Liver (tissue), 9 donors: ENCODE results near the gene SLC12A7. TPM values are rescaled to one million over a fixed set of nuclear protein-coding genes. Genes with fewer than 3 reads are reported as not detected.

ENCODE experiments used
- DNase-seq: peaks from one replicate; pipeline ENCODE4 v3.0.0-alpha.2; 2017; ENCODE audit warnings: low spot score
- H3K27ac ChIP-seq, 2 donors: one replicate each; pipeline ENCODE4 v1.7.0; 2013; ENCODE audit warnings: inconsistent platforms in 2 of 2, low read length in 2 of 2, control low read depth in 1 of 2, low read depth in 1 of 2, mild to moderate bottlenecking in 1 of 2
- H3K27me3 ChIP-seq, 4 donors: one replicate each; pipeline versions ENCODE4 v1.6.1 to v1.7.0; 2013; ENCODE audit warnings: low read length in 3 of 4, inconsistent platforms in 1 of 4, mild to moderate bottlenecking in 1 of 4, moderate library complexity in 1 of 4; ENCODE audit not compliant: control insufficient read depth in 4 of 4, insufficient read depth in 4 of 4
- H3K36me3 ChIP-seq, 4 donors: one replicate each; pipeline versions ENCODE4 v1.6.1 to v1.7.0; 2013; ENCODE audit warnings: low read length in 3 of 4, mild to moderate bottlenecking in 3 of 4, low read depth in 1 of 4, moderate library complexity in 1 of 4; ENCODE audit not compliant: control insufficient read depth in 4 of 4, insufficient read depth in 3 of 4
- H3K4me1 ChIP-seq, 4 donors: one replicate each; pipeline versions ENCODE4 v1.6.1 to v1.7.0; 2013; ENCODE audit warnings: low read length in 3 of 4, mild to moderate bottlenecking in 3 of 4, moderate library complexity in 1 of 4; ENCODE audit not compliant: control insufficient read depth in 4 of 4, insufficient read depth in 4 of 4
- H3K4me3 ChIP-seq, 3 donors: one replicate each; pipeline versions ENCODE4 v1.6.1 to v1.7.0; 2013; ENCODE audit warnings: low read length in 3 of 3, control low read depth in 1 of 3, low read depth in 1 of 3, mild to moderate bottlenecking in 1 of 3
- H3K9ac ChIP-seq, 2 donors: one replicate each; pipeline ENCODE4 v1.7.0; 2013; ENCODE audit warnings: low read length in 2 of 2, mild to moderate bottlenecking in 2 of 2, moderate library complexity in 2 of 2, control low read depth in 1 of 2, low read depth in 1 of 2
- H3K9me3 ChIP-seq, 4 donors: one replicate each; pipeline versions ENCODE4 v1.6.1 to v1.7.0; 2013; ENCODE audit warnings: low read length in 3 of 4; ENCODE audit not compliant: control insufficient read depth in 4 of 4
- EGR1 ChIP-seq, 2 donors: IDR thresholded peaks; 2 replicates each; pipeline ENCODE4 v1.6.1; 2016 to 2018; ENCODE audit warnings: antibody characterized with exemption in 2 of 2, low read depth in 2 of 2
- FOXA1 ChIP-seq: IDR thresholded peaks from 2 replicates; pipeline ENCODE4 v1.6.1; 2016; ENCODE audit warnings: antibody characterized with exemption
- FOXA2 ChIP-seq: IDR thresholded peaks from 2 replicates; pipeline ENCODE4 v1.6.1; 2016; ENCODE audit warnings: antibody characterized with exemption
- GABPA ChIP-seq, 2 donors: IDR thresholded peaks in 1 of 2; conservative IDR thresholded peaks in 1 of 2; 2 replicates each; pipeline ENCODE4 v1.6.1; 2016; ENCODE audit warnings: antibody characterized with exemption in 2 of 2, mild to moderate bottlenecking in 1 of 2, moderate library complexity in 1 of 2
- HNF4A ChIP-seq, 2 donors: conservative IDR thresholded peaks; 2 replicates each; pipeline ENCODE4 v1.6.1; 2016; ENCODE audit warnings: antibody characterized with exemption in 2 of 2, mild to moderate bottlenecking in 2 of 2
- HNF4G ChIP-seq: IDR thresholded peaks from 2 replicates; pipeline ENCODE4 v1.6.1; 2016; ENCODE audit warnings: antibody characterized with exemption
- JUND ChIP-seq, 2 donors: IDR thresholded peaks; 2 replicates each; pipeline ENCODE4 v1.6.1; 2016; ENCODE audit warnings: antibody characterized with exemption in 2 of 2
- NR2F2 ChIP-seq: IDR thresholded peaks from 2 replicates; pipeline ENCODE4 v1.6.1; 2016; ENCODE audit warnings: antibody characterized with exemption
- RAD21 ChIP-seq, 2 donors: IDR thresholded peaks; 2 replicates each; pipeline ENCODE4 v1.6.1; 2016; ENCODE audit warnings: antibody characterized with exemption in 2 of 2, mild to moderate bottlenecking in 2 of 2
- RXRA ChIP-seq, 2 donors: IDR thresholded peaks; 2 replicates each; pipeline ENCODE4 v1.6.1; 2017 to 2018; ENCODE audit warnings: antibody characterized with exemption in 2 of 2, mild to moderate bottlenecking in 1 of 2
- SP1 ChIP-seq: IDR thresholded peaks from 2 replicates; pipeline ENCODE4 v1.6.1; 2018; ENCODE audit warnings: antibody characterized with exemption, mild to moderate bottlenecking
- TAF1 ChIP-seq: conservative IDR thresholded peaks from 2 replicates; pipeline ENCODE4 v1.6.1; 2016; ENCODE audit warnings: antibody characterized with exemption, mild to moderate bottlenecking
- WGBS: extraction: QIAGEN DNeasy Blood & Tissue Kit; methylation state at CpG from one replicate; pipeline ENCODE4 v1.1.7; 2013; 5-methylcytosine and 5-hydroxymethylcytosine counted together
- polyA plus RNA-seq, 2 donors: library from polyadenylated mRNA; stranded (reverse) in 1 of 2; unstranded in 1 of 2; fragments of 200-250 nt in 1 of 2; fragments of >200 nt in 1 of 2; fragmentation: Nextera tagmentation in 1 of 2; extraction: Ambion mirVana in 1 of 2; gene quantifications; one replicate each; pipeline versions ENCODE4 v1.2.1 to v1.2.3, GENCODE V29; 2013 to 2015
- total RNA-seq, 2 donors: library from RNA; depleted of rRNA; stranded (reverse); fragments of >200 nt; gene quantifications; one replicate each; pipeline ENCODE4 v1.2.3, GENCODE V29; 2014
- TF ChIP-seq, protein P1 (sequence below): fragments of 150-350 bp; IDR thresholded peaks from 2 replicates; pipeline ENCODE4 v1.5.1; 2017; ENCODE audit warnings: improper control_type of control experiment, low read depth, low read length; ENCODE audit not compliant: missing input control
- TF ChIP-seq, protein P2 (sequence below): IDR thresholded peaks from 2 replicates; pipeline ENCODE4 v1.6.1; 2016; ENCODE audit warnings: antibody characterized with exemption
- TF ChIP-seq, protein P3 (sequence below): IDR thresholded peaks from 2 replicates; pipeline ENCODE4 v1.6.1; 2016; ENCODE audit warnings: antibody characterized with exemption
- donor health status: healthy.
- donor health status: healthy.
- donor health status: healthy.
- donor health status: healthy.
- donor health status: healthy.

Gene SLC12A7
- total and polyA plus RNA-seq, 4 donors = 12.3 to 64.2 (median 28.9) TPM

DNA sequence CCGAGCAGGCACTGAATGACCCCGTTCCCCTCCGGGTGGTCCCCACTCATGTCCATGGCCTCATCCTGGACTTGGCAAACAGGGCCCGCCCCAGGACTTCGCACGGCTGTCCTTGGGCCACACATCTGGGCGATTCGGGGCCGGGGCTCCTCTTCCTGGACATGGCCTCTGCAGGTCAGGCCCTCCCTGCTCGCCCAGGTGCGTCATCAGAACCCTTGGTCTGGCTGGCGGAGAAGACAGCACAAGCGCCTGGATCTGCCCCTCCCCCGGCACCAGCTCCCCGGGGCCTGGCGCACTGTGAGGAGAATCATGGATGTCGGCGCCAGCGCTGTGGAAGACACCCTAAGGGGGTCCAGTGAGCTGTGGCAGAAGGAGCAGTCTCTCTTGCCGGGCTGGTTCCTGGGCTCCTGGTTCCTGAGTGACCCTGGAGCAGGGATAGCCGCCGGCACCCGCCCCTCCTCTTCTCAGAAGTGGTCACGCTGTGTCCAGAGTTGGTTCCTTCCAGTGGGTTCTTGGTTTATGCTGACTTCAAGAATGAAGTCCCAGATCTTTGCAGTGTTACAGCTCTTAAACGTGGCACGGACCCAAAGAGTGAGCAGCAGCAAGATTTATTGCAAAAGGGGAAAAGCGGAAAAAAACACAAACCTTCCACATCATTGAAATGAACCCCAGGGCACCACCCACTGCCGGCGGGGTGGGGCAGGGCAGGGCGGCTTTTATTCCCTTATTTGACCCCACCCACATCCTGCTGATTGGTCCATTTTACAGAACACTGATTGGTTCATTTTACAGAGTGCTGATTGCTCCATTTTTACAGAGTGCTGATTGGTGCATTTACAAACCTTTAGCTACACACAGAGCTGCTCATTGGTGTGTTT, 25.9 kb upstream of the SLC12A7 start:
- TF ChIP-seq SP1 (peak; percentile 11), RAD21 (IDR thresholded peaks at IDR 0.05) (no peak), RXRA (IDR thresholded peaks at IDR 0.05) (no peak)
- DNase-seq = no peak
- Histone ChIP-seq H3K4me1 (peaks cover 0 to 19% (median 10%) of the 10 kb centered on the region in 4 donors), H3K9ac (no peak overlapping the region), H3K4me3 (no peak overlapping the region), H3K36me3 (no peaks in the 10 kb centered on the region), H3K9me3 (no peaks in the 10 kb centered on the region), H3K27me3 (no peaks in the 10 kb centered on the region), H3K27ac (no peak overlapping the region)
- whole genome bisulfite sequencing = 88% methylated on average over 30 of the region's 30 CpGs

DNA sequence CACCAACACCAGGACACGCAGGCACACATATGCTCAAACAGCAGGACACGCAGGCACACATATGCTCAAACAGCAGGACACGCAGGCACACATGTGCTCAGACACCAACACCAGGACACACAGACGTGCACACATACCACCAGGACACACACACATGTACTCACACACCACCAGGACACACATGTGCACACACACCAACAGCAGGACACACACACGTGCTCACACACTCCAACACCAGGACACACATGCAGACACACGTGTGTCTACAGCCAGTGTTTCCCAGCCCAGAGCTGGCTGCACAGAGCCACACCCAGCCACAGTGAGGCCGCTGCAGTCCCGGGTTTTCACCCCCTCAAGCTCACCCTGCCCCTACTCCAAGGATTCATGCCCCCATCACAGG, 25.0 kb upstream of the SLC12A7 start:
- Histone ChIP-seq H3K9me3 (no peaks in the 10 kb centered on the region), H3K4me1 (peaks cover 0 to 19% (median 10%) of the 10 kb centered on the region in 4 donors), H3K4me3 (no peak overlapping the region), H3K36me3 (no peaks in the 10 kb centered on the region), H3K27ac (no peak overlapping the region), H3K27me3 (no peaks in the 10 kb centered on the region), H3K9ac (no peak overlapping the region)
- no peak for DNase-seq
- WGBS = 87% methylated on average over 8 of the region's 8 CpGs
- TF ChIP-seq HNF4A (conservative IDR thresholded peaks at IDR 0.05) (no peak), TAF1 (no peak), HNF4G (no peak), FOXA2 (no peak), SP1 (no peak), GABPA (IDR thresholded peaks at IDR 0.05 in 1 of 2, conservative IDR thresholded peaks at IDR 0.05 in 1 of 2) (no peak), FOXA1 (no peak), RXRA (IDR thresholded peaks at IDR 0.05) (no peak), JUND (IDR thresholded peaks at IDR 0.05) (no peak), NR2F2 (no peak), EGR1 (IDR thresholded peaks at IDR 0.05; ENCODE audit: low read depth in 2 of 2) (no peak)
- TF ChIP-seq, protein P1, sequence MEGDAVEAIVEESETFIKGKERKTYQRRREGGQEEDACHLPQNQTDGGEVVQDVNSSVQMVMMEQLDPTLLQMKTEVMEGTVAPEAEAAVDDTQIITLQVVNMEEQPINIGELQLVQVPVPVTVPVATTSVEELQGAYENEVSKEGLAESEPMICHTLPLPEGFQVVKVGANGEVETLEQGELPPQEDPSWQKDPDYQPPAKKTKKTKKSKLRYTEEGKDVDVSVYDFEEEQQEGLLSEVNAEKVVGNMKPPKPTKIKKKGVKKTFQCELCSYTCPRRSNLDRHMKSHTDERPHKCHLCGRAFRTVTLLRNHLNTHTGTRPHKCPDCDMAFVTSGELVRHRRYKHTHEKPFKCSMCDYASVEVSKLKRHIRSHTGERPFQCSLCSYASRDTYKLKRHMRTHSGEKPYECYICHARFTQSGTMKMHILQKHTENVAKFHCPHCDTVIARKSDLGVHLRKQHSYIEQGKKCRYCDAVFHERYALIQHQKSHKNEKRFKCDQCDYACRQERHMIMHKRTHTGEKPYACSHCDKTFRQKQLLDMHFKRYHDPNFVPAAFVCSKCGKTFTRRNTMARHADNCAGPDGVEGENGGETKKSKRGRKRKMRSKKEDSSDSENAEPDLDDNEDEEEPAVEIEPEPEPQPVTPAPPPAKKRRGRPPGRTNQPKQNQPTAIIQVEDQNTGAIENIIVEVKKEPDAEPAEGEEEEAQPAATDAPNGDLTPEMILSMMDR = no peak
- TF ChIP-seq, protein P2, sequence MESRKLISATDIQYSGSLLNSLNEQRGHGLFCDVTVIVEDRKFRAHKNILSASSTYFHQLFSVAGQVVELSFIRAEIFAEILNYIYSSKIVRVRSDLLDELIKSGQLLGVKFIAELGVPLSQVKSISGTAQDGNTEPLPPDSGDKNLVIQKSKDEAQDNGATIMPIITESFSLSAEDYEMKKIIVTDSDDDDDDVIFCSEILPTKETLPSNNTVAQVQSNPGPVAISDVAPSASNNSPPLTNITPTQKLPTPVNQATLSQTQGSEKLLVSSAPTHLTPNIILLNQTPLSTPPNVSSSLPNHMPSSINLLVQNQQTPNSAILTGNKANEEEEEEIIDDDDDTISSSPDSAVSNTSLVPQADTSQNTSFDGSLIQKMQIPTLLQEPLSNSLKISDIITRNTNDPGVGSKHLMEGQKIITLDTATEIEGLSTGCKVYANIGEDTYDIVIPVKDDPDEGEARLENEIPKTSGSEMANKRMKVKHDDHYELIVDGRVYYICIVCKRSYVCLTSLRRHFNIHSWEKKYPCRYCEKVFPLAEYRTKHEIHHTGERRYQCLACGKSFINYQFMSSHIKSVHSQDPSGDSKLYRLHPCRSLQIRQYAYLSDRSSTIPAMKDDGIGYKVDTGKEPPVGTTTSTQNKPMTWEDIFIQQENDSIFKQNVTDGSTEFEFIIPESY = no peak
- TF ChIP-seq, protein P3, sequence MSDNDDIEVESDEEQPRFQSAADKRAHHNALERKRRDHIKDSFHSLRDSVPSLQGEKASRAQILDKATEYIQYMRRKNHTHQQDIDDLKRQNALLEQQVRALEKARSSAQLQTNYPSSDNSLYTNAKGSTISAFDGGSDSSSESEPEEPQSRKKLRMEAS = no peak
